ENCODE data around the gene QPCT.
"Not testable (repeated sequence)": the region's sequence is repeated elsewhere in the genome, so short reads cannot be mapped to it uniquely, and the experiment has no call there.

Gene QPCT

GRCh38 chr2:37361994-37362698, 17.7 kb downstream of the QPCT start:
- no peak for DNase-seq

- DNase-seq, result no peak
These were observed 19.9 kb downstream of the QPCT start for GRCh38 chr2:37364351-37364750.

- DNase-seq, result no peak
These were observed 21.2 kb downstream of the QPCT start for GRCh38 chr2:37365669-37366068.

- peak; percentile 20 for DNase-seq
These were observed 22.3 kb downstream of the QPCT start for GRCh38 chr2:37366773-37367172.

- no peak for DNase-seq
These were observed 22.9 kb downstream of the QPCT start for GRCh38 chr2:37367310-37367709.

GRCh38 chr2:37367984-37368383, 23.6 kb downstream of the QPCT start:
- DNase-seq, result peak; percentile 26

GRCh38 chr2:37370666-37371065, 26.2 kb downstream of the QPCT start:
- no peak for DNase-seq

GRCh38 chr2:37372000-37372399, 27.6 kb downstream of the QPCT start:
- DNase-seq, result no peak

- DNase-seq, result no peak
These were observed 31.4 kb downstream of the QPCT start for GRCh38 chr2:37375741-37376288.

- no peak for DNase-seq
These were observed 32.2 kb downstream of the QPCT start for GRCh38 chr2:37376421-37377186.

GRCh38 chr2:37377187-37377532, 32.7 kb downstream of the QPCT start:
- DNase-seq, result no peak

GRCh38 chr2:37378411-37378810, 34.0 kb downstream of the QPCT start:
- DNase-seq, result no peak

GRCh38 chr2:37379881-37380296, 35.5 kb downstream of the QPCT start:
- no peak for DNase-seq

- not testable (repeated sequence) for DNase-seq
These were observed 36.4 kb downstream of the QPCT start for GRCh38 chr2:37380787-37381186.

- not testable (repeated sequence) for DNase-seq
These were observed 39.8 kb downstream of the QPCT start for GRCh38 chr2:37384261-37384660.

- no peak for DNase-seq
These were observed 42.9 kb downstream of the QPCT start for GRCh38 chr2:37387148-37387835.

- no peak for DNase-seq
These were observed 43.6 kb downstream of the QPCT start for GRCh38 chr2:37388074-37388473.

GRCh38 chr2:37389395-37389794, 45.0 kb downstream of the QPCT start:
- no peak for DNase-seq

- DNase-seq, result peak; percentile 55
These were observed 45.7 kb downstream of the QPCT start for GRCh38 chr2:37389989-37390765.

GRCh38 chr2:37390777-37391176, 46.3 kb downstream of the QPCT start:
- no peak for DNase-seq

- no peak for DNase-seq
These were observed 47.3 kb downstream of the QPCT start for GRCh38 chr2:37391711-37392110.

- no peak for DNase-seq
These were observed 48.0 kb downstream of the QPCT start for GRCh38 chr2:37392428-37392827.

GRCh38 chr2:37394263-37394662, 49.8 kb downstream of the QPCT start:
- DNase-seq, result no peak
